GM08714 (cell line): Measurements from ENCODE around the gene GSN.

Experiments used
- H3K4me3 ChIP-seq: fragments of 200-500 bp; sonication (Bioruptor generic); 2 replicates; pipeline ENCODE4 v1.5.1; 2014; ENCODE audit warnings: mild to moderate bottlenecking, low read length, inconsistent platforms
- ZNF274 ChIP-seq: IDR thresholded peaks from 2 replicates; pipeline ENCODE4 v1.6.1; 2012; ENCODE audit warnings: mild to moderate bottlenecking, low read depth, low read length

The GSN gene

GRCh38 chr9:121322037-121322736 lies 54.2 kb downstream of the GSN start:
- no peak overlapping the region for H3K4me3 ChIP-seq
- TF ChIP-seq ZNF274 = no peak

- no peak overlapping the region for H3K4me3 ChIP-seq
- TF ChIP-seq ZNF274 = no peak
Observed at GRCh38 chr9:121322737-121323448, 54.9 kb downstream of the GSN start.

- H3K4me3 ChIP-seq = no peak overlapping the region
- no peak for TF ChIP-seq ZNF274
Observed at GRCh38 chr9:121323449-121324151, 55.6 kb downstream of the GSN start.

DNA sequence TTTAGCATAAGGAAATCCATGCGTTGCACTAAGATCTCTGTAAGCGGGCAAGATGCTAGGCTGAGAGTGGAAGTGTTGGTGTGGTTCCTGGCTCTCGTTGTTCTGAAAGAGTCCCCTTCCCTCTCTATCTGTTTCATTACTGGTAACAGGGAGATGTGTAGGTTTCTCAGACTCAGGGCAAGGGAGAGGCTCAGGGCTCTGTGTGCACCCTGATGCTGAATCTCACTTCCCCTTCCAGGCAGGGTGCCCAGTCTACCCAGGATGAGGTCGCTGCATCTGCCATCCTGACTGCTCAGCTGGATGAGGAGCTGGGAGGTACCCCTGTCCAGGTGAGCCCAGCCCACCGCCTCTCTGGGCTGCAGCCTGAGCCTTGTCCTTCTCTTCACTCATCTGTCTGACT lies 56.4 kb downstream of the GSN start:
- TF ChIP-seq ZNF274 = no peak
- H3K4me3 ChIP-seq = no peak overlapping the region

GRCh38 chr9:121324755-121325154 lies 56.8 kb downstream of the GSN start:
- H3K4me3 ChIP-seq = no peak overlapping the region
- no peak for TF ChIP-seq ZNF274

DNA sequence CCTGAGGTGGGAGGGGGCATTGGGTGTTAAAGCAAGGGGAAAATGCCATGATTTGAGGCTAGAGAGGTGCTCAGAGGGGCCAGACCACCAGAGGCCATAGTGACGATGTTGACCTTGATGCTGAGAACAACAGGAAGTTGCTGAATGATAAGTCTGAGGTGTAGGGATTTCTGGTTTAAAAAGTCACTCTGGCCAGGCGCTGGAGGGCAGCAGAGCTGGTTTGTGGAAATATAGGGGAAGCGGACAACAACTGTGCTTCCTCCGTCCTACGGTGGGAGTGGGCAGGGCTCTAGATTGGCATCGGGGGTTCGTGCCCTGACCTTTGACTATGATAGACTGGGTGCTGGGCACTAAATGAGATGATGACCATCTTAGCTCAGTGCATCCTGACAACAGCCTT lies 57.4 kb downstream of the GSN start:
- no peak for TF ChIP-seq ZNF274

DNA sequence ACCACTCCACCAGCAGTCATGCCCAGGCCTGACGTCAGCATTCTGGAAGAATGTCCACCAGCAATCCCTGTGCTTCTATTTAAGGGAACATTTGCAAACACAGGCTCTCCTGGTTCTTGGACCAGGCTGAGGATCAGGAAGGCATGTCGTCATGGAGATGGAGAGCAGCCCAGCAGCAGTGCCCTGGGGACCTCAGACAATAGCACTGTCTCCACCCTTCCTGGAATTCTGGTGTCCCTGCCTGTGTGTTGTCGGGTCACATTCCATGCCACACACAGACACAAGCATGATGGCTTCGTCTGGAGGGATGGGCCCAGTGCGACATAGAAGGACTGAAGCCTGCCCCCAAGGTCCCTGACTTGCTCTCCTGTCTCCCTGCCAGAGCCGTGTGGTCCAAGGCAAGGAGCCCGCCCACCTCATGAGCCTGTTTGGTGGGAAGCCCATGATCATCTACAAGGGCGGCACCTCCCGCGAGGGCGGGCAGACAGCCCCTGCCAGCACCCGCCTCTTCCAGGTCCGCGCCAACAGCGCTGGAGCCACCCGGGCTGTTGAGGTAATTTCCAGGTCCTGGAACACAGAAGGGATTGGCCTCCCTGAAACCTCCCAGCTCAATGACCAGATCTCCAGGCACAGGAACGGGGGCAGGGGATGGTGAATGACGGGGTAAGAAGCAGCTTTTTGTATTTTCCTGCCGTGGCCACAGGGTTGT lies 58.3 kb downstream of the GSN start:
- no peak for TF ChIP-seq ZNF274
- no peak overlapping the region for H3K4me3 ChIP-seq

More for the DNA sequence above, 57.4 kb downstream of the GSN start:
- no peak overlapping the region for H3K4me3 ChIP-seq

DNA sequence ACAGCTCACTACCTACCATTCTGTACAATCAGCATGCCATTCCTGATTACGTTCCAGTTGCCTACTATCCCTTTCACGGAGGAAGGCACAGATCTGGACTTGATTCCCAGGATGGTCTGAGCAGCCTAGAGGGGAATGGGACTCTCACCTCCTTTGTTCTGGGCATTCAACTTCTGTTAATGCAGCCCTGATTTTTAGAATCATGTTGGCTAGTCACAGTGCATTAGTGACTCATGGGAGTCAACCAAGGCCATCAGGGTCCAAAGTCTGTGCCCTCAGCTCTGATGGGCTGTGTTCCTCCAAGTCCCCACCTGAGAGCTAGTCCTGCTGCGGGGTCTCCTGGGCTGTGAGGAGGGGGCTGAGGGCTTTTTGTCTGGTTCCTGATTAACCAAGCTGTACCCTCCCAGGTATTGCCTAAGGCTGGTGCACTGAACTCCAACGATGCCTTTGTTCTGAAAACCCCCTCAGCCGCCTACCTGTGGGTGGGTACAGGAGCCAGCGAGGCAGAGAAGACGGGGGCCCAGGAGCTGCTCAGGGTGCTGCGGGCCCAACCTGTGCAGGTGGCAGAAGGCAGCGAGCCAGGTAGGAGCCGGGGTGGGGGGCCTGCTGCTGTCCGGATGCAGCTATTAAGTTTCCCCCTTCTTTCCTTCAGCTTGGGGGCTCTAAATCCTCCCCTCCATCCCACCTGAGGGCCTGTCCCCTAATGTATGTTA lies 59.1 kb downstream of the GSN start:
- no peak for TF ChIP-seq ZNF274
- H3K4me3 ChIP-seq = no peak overlapping the region

- no peak overlapping the region for H3K4me3 ChIP-seq
Observed at GRCh38 chr9:121328476-121328875, 60.5 kb downstream of the GSN start.

GRCh38 chr9:121328876-121329681 lies 61.1 kb downstream of the GSN start:
- no peak for TF ChIP-seq ZNF274
- H3K4me3 ChIP-seq = no peak overlapping the region

More at GRCh38 chr9:121328476-121328875, 60.5 kb downstream of the GSN start:
- TF ChIP-seq ZNF274 = no peak

GRCh38 chr9:121331549-121331948 lies 63.6 kb downstream of the GSN start:
- no peak overlapping the region for H3K4me3 ChIP-seq
- no peak for TF ChIP-seq ZNF274

DNA sequence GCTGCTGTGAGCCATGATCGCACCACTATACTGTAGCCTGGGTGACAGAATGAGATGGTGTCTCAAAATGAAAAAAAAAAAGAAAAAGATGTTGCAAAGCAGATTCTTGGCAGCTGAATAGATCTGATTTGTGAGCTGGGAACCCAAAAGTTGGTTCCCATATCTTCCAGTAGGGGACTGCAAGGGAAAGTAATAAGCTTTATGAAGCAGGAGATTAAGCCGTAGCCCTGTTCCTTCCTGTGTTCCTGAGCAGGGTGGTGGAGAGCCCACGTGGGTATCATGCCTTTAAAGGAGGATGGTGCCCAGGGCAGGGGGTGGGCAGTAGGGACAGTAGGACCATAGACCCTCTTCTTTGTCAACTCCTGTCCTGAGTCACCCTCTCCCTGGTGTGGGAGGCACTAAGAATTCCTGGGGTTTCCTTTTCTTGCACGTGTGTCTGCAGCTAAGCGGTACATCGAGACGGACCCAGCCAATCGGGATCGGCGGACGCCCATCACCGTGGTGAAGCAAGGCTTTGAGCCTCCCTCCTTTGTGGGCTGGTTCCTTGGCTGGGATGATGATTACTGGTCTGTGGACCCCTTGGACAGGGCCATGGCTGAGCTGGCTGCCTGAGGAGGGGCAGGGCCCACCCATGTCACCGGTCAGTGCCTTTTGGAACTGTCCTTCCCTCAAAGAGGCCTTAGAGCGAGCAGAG lies 64.2 kb downstream of the GSN start:
- no peak for TF ChIP-seq ZNF274
- H3K4me3 ChIP-seq = no peak overlapping the region
